Measurements from ENCODE around the gene POLR1E.
"Not testable (repeated sequence)": the region's sequence is repeated elsewhere in the genome, so short reads cannot be mapped to it uniquely, and the experiment has no call there.

Gene POLR1E

GRCh38 chr9:37503736-37504135 lies 18.0 kb downstream of the POLR1E start:
- Histone ChIP-seq H3K4me1 (ENCODE audit: insufficient read depth, low read length) (no peaks in the 10 kb centered on the region), H3K36me3 (ENCODE audit: insufficient read depth, low read length) (peaks cover 22% of the 10 kb centered on the region), H3K9me3 (ENCODE audit: control insufficient read depth, insufficient read depth, low read length) (no peaks in the 10 kb centered on the region), H3K9ac (ENCODE audit: low read depth, low read length) (no peak overlapping the region)

GRCh38 chr9:37504605-37505004 lies 18.9 kb downstream of the POLR1E start:
- Histone ChIP-seq H3K4me1 (ENCODE audit: insufficient read depth, low read length) (no peaks in the 10 kb centered on the region), H3K9me3 (ENCODE audit: control insufficient read depth, insufficient read depth, low read length) (no peaks in the 10 kb centered on the region), H3K9ac (ENCODE audit: low read depth, low read length) (no peak overlapping the region), H3K36me3 (ENCODE audit: insufficient read depth, low read length) (peaks cover 20% of the 10 kb centered on the region)

GRCh38 chr9:37507566-37508134 lies 21.9 kb downstream of the POLR1E start:
- Histone ChIP-seq H3K9me3 (ENCODE audit: control insufficient read depth, insufficient read depth, low read length) (no peaks in the 10 kb centered on the region), H3K9ac (ENCODE audit: low read depth, low read length) (no peak overlapping the region), H3K36me3 (ENCODE audit: insufficient read depth, low read length) (peaks cover 5% of the 10 kb centered on the region), H3K4me1 (ENCODE audit: insufficient read depth, low read length) (no peaks in the 10 kb centered on the region; the same call in 1 of the 2 replicates)

- Histone ChIP-seq H3K4me1 (ENCODE audit: insufficient read depth, low read length) (no peaks in the 10 kb centered on the region; the same call in 1 of the 2 replicates), H3K9me3 (ENCODE audit: control insufficient read depth, insufficient read depth, low read length) (no peaks in the 10 kb centered on the region), H3K9ac (ENCODE audit: low read depth, low read length) (no peak overlapping the region), H3K36me3 (ENCODE audit: insufficient read depth, low read length) (peaks cover 4% of the 10 kb centered on the region)
Observed at GRCh38 chr9:37508135-37508833, 22.5 kb downstream of the POLR1E start.

- no peaks in the 10 kb centered on the region for H3K9me3 ChIP-seq (ENCODE audit: control insufficient read depth, insufficient read depth, low read length)
- no peaks in the 10 kb centered on the region; the same call in 1 of the 2 replicates for H3K36me3 ChIP-seq (ENCODE audit: insufficient read depth, low read length)
- no peak overlapping the region for H3K9ac ChIP-seq (ENCODE audit: low read depth, low read length)
- H3K4me1 ChIP-seq (ENCODE audit: insufficient read depth, low read length), result no peaks in the 10 kb centered on the region; the same call in 1 of the 2 replicates
Observed at GRCh38 chr9:37508834-37509206, 23.1 kb downstream of the POLR1E start.

- H3K4me1 ChIP-seq (ENCODE audit: insufficient read depth, low read length), result no peaks in the 10 kb centered on the region; the same call in 1 of the 2 replicates
- H3K36me3 ChIP-seq (ENCODE audit: insufficient read depth, low read length), result no peaks in the 10 kb centered on the region; the same call in 1 of the 2 replicates
- H3K9me3 ChIP-seq (ENCODE audit: control insufficient read depth, insufficient read depth, low read length), result no peaks in the 10 kb centered on the region
- H3K9ac ChIP-seq (ENCODE audit: low read depth, low read length), result no peak overlapping the region
Observed at GRCh38 chr9:37509536-37509935, 23.8 kb downstream of the POLR1E start.

GRCh38 chr9:37510053-37510452 lies 24.3 kb downstream of the POLR1E start:
- not testable (repeated sequence) for H3K36me3 ChIP-seq (ENCODE audit: insufficient read depth, low read length)

GRCh38 chr9:37511016-37512010 lies 25.6 kb downstream of the POLR1E start:
- Histone ChIP-seq H3K4me1 (ENCODE audit: insufficient read depth, low read length) (no peaks in the 10 kb centered on the region; the same call in 1 of the 2 replicates), H3K9me3 (ENCODE audit: control insufficient read depth, insufficient read depth, low read length) (no peaks in the 10 kb centered on the region), H3K9ac (ENCODE audit: low read depth, low read length) (no peak overlapping the region), H3K36me3 (ENCODE audit: insufficient read depth, low read length) (no peaks in the 10 kb centered on the region)

More at GRCh38 chr9:37510053-37510452, 24.3 kb downstream of the POLR1E start:
- H3K4me1 ChIP-seq (ENCODE audit: insufficient read depth, low read length); H3K9ac ChIP-seq (ENCODE audit: low read depth, low read length); H3K9me3 ChIP-seq (ENCODE audit: control insufficient read depth, insufficient read depth, low read length): not testable (repeated sequence)

- H3K9ac ChIP-seq (ENCODE audit: low read depth, low read length), result no peak overlapping the region
- no peaks in the 10 kb centered on the region; the same call in 1 of the 2 replicates for H3K4me1 ChIP-seq (ENCODE audit: insufficient read depth, low read length)
- H3K9me3 ChIP-seq (ENCODE audit: control insufficient read depth, insufficient read depth, low read length), result no peaks in the 10 kb centered on the region
- no peaks in the 10 kb centered on the region for H3K36me3 ChIP-seq (ENCODE audit: insufficient read depth, low read length)
Observed at GRCh38 chr9:37512437-37512836, 26.7 kb downstream of the POLR1E start.

- H3K4me1 ChIP-seq (ENCODE audit: insufficient read depth, low read length); H3K9me3 ChIP-seq (ENCODE audit: control insufficient read depth, insufficient read depth, low read length); H3K36me3 ChIP-seq (ENCODE audit: insufficient read depth, low read length); H3K9ac ChIP-seq (ENCODE audit: low read depth, low read length): not testable (repeated sequence)
Observed at GRCh38 chr9:37514415-37514814, 28.7 kb downstream of the POLR1E start.

- peaks cover 5% of the 10 kb centered on the region for H3K36me3 ChIP-seq (ENCODE audit: insufficient read depth, low read length)
- no peak overlapping the region for H3K9ac ChIP-seq (ENCODE audit: low read depth, low read length)
- H3K4me1 ChIP-seq (ENCODE audit: insufficient read depth, low read length), result no peaks in the 10 kb centered on the region; the same call in 1 of the 2 replicates
- no peaks in the 10 kb centered on the region for H3K9me3 ChIP-seq (ENCODE audit: control insufficient read depth, insufficient read depth, low read length)
Observed at GRCh38 chr9:37514999-37515398, 29.3 kb downstream of the POLR1E start.

GRCh38 chr9:37515620-37516258 lies 30.0 kb downstream of the POLR1E start:
- Histone ChIP-seq H3K36me3 (ENCODE audit: insufficient read depth, low read length) (peaks cover 5% of the 10 kb centered on the region), H3K4me1 (ENCODE audit: insufficient read depth, low read length) (no peaks in the 10 kb centered on the region; the same call in 1 of the 2 replicates), H3K9ac (ENCODE audit: low read depth, low read length) (no peak overlapping the region), H3K9me3 (ENCODE audit: control insufficient read depth, insufficient read depth, low read length) (no peaks in the 10 kb centered on the region)

- Histone ChIP-seq H3K36me3 (ENCODE audit: insufficient read depth, low read length) (peaks cover 8% of the 10 kb centered on the region), H3K9me3 (ENCODE audit: control insufficient read depth, insufficient read depth, low read length) (no peaks in the 10 kb centered on the region), H3K4me1 (ENCODE audit: insufficient read depth, low read length) (no peaks in the 10 kb centered on the region), H3K9ac (ENCODE audit: low read depth, low read length) (no peak overlapping the region)
Observed at GRCh38 chr9:37517923-37518322, 32.2 kb downstream of the POLR1E start.

GRCh38 chr9:37520641-37521040 lies 34.9 kb downstream of the POLR1E start:
- H3K9ac ChIP-seq (ENCODE audit: low read depth, low read length), result no peak overlapping the region
- H3K4me1 ChIP-seq (ENCODE audit: insufficient read depth, low read length), result no peaks in the 10 kb centered on the region
- no peaks in the 10 kb centered on the region for H3K9me3 ChIP-seq (ENCODE audit: control insufficient read depth, insufficient read depth, low read length)
- H3K36me3 ChIP-seq (ENCODE audit: insufficient read depth, low read length), result peaks cover 8% of the 10 kb centered on the region

All from ES-I3 (cell line).